ENCODE data around the gene SMIM44.

SMIM44 gene

GRCh38 chr19:3469638-3470499, 13.4 kb downstream of the SMIM44 start:
- no peak for DNase-seq (ENCODE audit: low spot score)
- in situ Hi-C loops (cut with MboI; ENCODE audit: low sequenced_read_pairs, unreplicated experiment): loop anchor here (10.0 kb wide), 1 partner anchor 145 kb away; no protein-coding TSS in a partner anchor
- TF ChIP-seq CTCF (IDR thresholded peaks at IDR 0.05; ENCODE audit: borderline replicate concordance, control extremely low read depth, extremely low read depth, insufficient read depth, missing control alignments): no peak

GRCh38 chr19:3468211-3468610, 15.0 kb downstream of the SMIM44 start:
- DNase-seq (ENCODE audit: low spot score): no peak
- in situ Hi-C loops (cut with MboI; ENCODE audit: low sequenced_read_pairs, unreplicated experiment): no loop called here
- no peak for TF ChIP-seq CTCF (IDR thresholded peaks at IDR 0.05; ENCODE audit: borderline replicate concordance, control extremely low read depth, extremely low read depth, insufficient read depth, missing control alignments)

GRCh38 chr19:3467437-3468198, 15.6 kb downstream of the SMIM44 start:
- TF ChIP-seq CTCF (IDR thresholded peaks at IDR 0.05; ENCODE audit: borderline replicate concordance, control extremely low read depth, extremely low read depth, insufficient read depth, missing control alignments): no peak
- DNase-seq (ENCODE audit: low spot score): no peak
- in situ Hi-C loops (cut with MboI; ENCODE audit: low sequenced_read_pairs, unreplicated experiment): no loop called here

DNA sequence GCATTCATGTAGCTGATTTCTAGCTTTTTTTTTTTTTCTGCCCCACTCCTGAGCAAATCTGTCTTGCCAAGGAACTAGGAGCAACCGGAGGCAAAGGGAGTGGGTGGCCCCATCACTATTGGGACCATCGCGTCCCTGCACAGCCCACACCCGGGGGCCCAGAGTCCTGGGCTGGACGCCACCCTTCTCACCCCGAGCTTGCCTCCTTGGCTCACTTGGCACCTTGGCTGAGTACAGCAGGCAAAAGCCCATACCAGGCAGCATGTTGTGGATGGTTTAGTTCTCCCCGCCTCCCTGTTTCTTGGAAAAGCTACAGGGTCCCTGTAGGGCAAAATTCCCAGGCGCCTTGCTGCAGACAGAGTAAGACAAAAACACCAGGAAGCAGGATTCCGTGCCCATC, 16.6 kb downstream of the SMIM44 start:
- no peak for DNase-seq (ENCODE audit: low spot score)
- TF ChIP-seq CTCF (IDR thresholded peaks at IDR 0.05; ENCODE audit: borderline replicate concordance, control extremely low read depth, extremely low read depth, insufficient read depth, missing control alignments): no peak
- in situ Hi-C loops (cut with MboI; ENCODE audit: low sequenced_read_pairs, unreplicated experiment): no loop called here

GRCh38 chr19:3465552-3465951, 17.7 kb downstream of the SMIM44 start:
- TF ChIP-seq CTCF (IDR thresholded peaks at IDR 0.05; ENCODE audit: borderline replicate concordance, control extremely low read depth, extremely low read depth, insufficient read depth, missing control alignments): no peak
- in situ Hi-C loops (cut with MboI; ENCODE audit: low sequenced_read_pairs, unreplicated experiment): no loop called here
- no peak for DNase-seq (ENCODE audit: low spot score)

- no peak for TF ChIP-seq CTCF (IDR thresholded peaks at IDR 0.05; ENCODE audit: borderline replicate concordance, control extremely low read depth, extremely low read depth, insufficient read depth, missing control alignments)
- in situ Hi-C loops (cut with MboI; ENCODE audit: low sequenced_read_pairs, unreplicated experiment): no loop called here
- no peak for DNase-seq (ENCODE audit: low spot score)
Observed at GRCh38 chr19:3464587-3465235, 18.5 kb downstream of the SMIM44 start.

Measured in GM13976 (cell line).